Measurements from ENCODE around the gene AURKB.

GRCh38 chr17:8222630-8223355, 12.4 kb upstream of the AURKB start:
- TF ChIP-seq CTCF (IDR thresholded peaks at IDR 0.05; ENCODE audit: insufficient read depth, low read depth, low read length) (no peak), EZH2 (IDR thresholded peaks at IDR 0.05; ENCODE audit: insufficient read depth, low read length) (no peak)
